A673 (cell line): Measurements from ENCODE around the gene CYBA. TPM values are rescaled to one million over a fixed set of nuclear protein-coding genes. Genes with fewer than 3 reads are reported as not detected.
"Not testable (repeated sequence)": the region's sequence is repeated elsewhere in the genome, so short reads cannot be mapped to it uniquely, and the experiment has no call there.

Experiments used
- BruUV-seq: library from RNA; stranded (reverse); fragments of 400-500 nt; replicated peaks from 2 replicates; lab custom pipeline; 2021; lab: Mats Ljungman, UMichigan
- CTCF ChIA-PET: fragments of 300-600 bp; sonication (Branson Sonifier 250); formaldehyde crosslinking; loops from one replicate; lab custom pipeline; 2022; ENCODE audit warnings: antibody characterized with exemption; lab: Charles Lee
- POLR2A ChIA-PET: fragments of 300-600 bp; sonication (Branson Sonifier 250); formaldehyde crosslinking; loops from one replicate; lab custom pipeline; 2022; ENCODE audit warnings: antibody characterized with exemption; ENCODE audit not compliant: low non-redundant PET; lab: Charles Lee
- DNase-seq: peaks from one replicate; pipeline ENCODE4 v3.0.0-alpha.2; 2015; ENCODE audit warnings: low spot score
- H3K27ac ChIP-seq: fragments of 200-600 bp; sonication (generic); 2 replicates; pipeline ENCODE4 v1.5.1; 2016; ENCODE audit warnings: mixed run types, low read depth, mild to moderate bottlenecking, mixed read lengths, antibody characterized with exemption, low read length; ENCODE audit not compliant: poor library complexity, severe bottlenecking
- H3K27me3 ChIP-seq: fragments of 200-600 bp; sonication (generic); replicated peaks from 2 replicates; pipeline ENCODE4 v1.6.1; 2017; ENCODE audit warnings: mixed run types, low read depth, mild to moderate bottlenecking, mixed read lengths, antibody characterized with exemption, low read length; ENCODE audit not compliant: insufficient read depth, poor library complexity
- H3K36me3 ChIP-seq: fragments of 200-600 bp; sonication (generic); 2 replicates; pipeline ENCODE4 v1.6.1; 2016; ENCODE audit warnings: mixed run types, mild to moderate bottlenecking, mixed read lengths, antibody characterized with exemption, low read length; ENCODE audit not compliant: insufficient read depth, poor library complexity, severe bottlenecking
- H3K4me1 ChIP-seq: fragments of 200-600 bp; sonication (generic); 2 replicates; pipeline ENCODE4 v1.6.1; 2017; ENCODE audit warnings: mixed run types, mild to moderate bottlenecking, mixed read lengths, antibody characterized with exemption, low read length; ENCODE audit not compliant: insufficient read depth, poor library complexity, severe bottlenecking
- H3K4me3 ChIP-seq: fragments of 200-600 bp; sonication (generic); 2 replicates; pipeline ENCODE4 v1.5.1; 2016; ENCODE audit warnings: low read depth, mixed run types, mild to moderate bottlenecking, mixed read lengths, low read length; ENCODE audit not compliant: poor library complexity, severe bottlenecking
- H3K9me3 ChIP-seq: fragments of 200-600 bp; sonication (generic); 2 replicates; pipeline ENCODE4 v1.6.1; 2016; ENCODE audit warnings: mixed run types, low read depth, mild to moderate bottlenecking, mixed read lengths, antibody characterized with exemption, low read length; ENCODE audit not compliant: poor library complexity, severe bottlenecking
- EZH2 ChIP-seq: fragments of 200-600 bp; sonication (generic); IDR thresholded peaks from 2 replicates; pipeline ENCODE4 v1.6.1; 2017; ENCODE audit warnings: borderline replicate concordance, low read depth, mild to moderate bottlenecking, mixed read lengths, antibody characterized with exemption, low read length; ENCODE audit not compliant: poor library complexity, severe bottlenecking
- intact Hi-C: fragments of 100-400 bp; cut with micrococcal nuclease; formaldehyde crosslinking; loops from one replicate; pipeline ENCODE4 v1.10.0; 2022; ENCODE audit not compliant: unreplicated experiment
- total RNA-seq: library from RNA; stranded (reverse); gene quantifications from 2 replicates; pipeline ENCODE4 v1.2.3, GENCODE V29; 2021
- TF ChIP-seq, protein P1 (sequence below): fragments of 300-800, 200-600 bp; sonication (generic); conservative IDR thresholded peaks from 2 replicates; pipeline ENCODE4 v1.5.1; 2017; ENCODE audit warnings: low read depth, mild to moderate bottlenecking, antibody characterized with exemption, low read length, moderate library complexity, mixed read lengths

The CYBA gene
- total RNA-seq, 1 experiment from 2014 or later, result 44.7 TPM

GRCh38 chr16:88610080-88610479 is 40.8 kb downstream of the CYBA start:
- peaks cover 33% of the 10 kb centered on the region for H3K36me3 ChIP-seq
- BruUV-seq, result no TSS peak
- no peak overlapping the region for H3K4me3 ChIP-seq
- H3K9me3 ChIP-seq, result no peaks in the 10 kb centered on the region
- intact Hi-C loops, result no loop called here
- POLR2A ChIA-PET, result no interaction called here
- H3K4me1 ChIP-seq, result no peaks in the 10 kb centered on the region
- CTCF ChIA-PET, result interaction anchor here (0.6 kb wide), 1 partner anchor 248 kb away, joined by 6 read pairs; no protein-coding TSS in a partner anchor
- DNase-seq, result no peak
- no peaks in the 10 kb centered on the region for H3K27me3 ChIP-seq
- TF ChIP-seq, protein P1, sequence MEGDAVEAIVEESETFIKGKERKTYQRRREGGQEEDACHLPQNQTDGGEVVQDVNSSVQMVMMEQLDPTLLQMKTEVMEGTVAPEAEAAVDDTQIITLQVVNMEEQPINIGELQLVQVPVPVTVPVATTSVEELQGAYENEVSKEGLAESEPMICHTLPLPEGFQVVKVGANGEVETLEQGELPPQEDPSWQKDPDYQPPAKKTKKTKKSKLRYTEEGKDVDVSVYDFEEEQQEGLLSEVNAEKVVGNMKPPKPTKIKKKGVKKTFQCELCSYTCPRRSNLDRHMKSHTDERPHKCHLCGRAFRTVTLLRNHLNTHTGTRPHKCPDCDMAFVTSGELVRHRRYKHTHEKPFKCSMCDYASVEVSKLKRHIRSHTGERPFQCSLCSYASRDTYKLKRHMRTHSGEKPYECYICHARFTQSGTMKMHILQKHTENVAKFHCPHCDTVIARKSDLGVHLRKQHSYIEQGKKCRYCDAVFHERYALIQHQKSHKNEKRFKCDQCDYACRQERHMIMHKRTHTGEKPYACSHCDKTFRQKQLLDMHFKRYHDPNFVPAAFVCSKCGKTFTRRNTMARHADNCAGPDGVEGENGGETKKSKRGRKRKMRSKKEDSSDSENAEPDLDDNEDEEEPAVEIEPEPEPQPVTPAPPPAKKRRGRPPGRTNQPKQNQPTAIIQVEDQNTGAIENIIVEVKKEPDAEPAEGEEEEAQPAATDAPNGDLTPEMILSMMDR, result no peak
- no peak for TF ChIP-seq EZH2
- no peak overlapping the region for H3K27ac ChIP-seq

DNA sequence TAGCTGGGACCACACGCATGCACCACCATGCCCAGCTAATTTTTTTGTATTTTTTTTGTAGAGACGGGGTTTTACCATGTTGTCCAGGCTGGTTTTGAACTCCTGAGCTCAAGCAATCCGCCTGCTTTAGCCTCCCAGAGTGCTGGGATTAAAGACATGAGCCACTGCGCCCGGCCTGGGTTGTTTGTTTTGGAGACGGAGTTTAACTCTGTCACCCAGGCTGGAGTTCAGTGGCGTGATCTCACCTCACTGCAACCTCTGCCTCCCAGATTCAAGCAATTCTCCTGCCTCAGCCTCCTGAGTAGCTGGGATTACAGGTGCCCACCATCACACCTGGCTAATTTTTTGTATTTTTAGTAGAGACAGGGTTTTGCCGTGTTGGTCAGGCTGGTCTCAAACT is 41.4 kb downstream of the CYBA start:
- H3K27ac ChIP-seq, CTCF ChIA-PET, H3K4me3 ChIP-seq, intact Hi-C loops, H3K9me3 ChIP-seq, H3K4me1 ChIP-seq, H3K27me3 ChIP-seq, BruUV-seq, DNase-seq, POLR2A ChIA-PET: not testable (repeated sequence)
- peaks cover 33% of the 10 kb centered on the region for H3K36me3 ChIP-seq

DNA sequence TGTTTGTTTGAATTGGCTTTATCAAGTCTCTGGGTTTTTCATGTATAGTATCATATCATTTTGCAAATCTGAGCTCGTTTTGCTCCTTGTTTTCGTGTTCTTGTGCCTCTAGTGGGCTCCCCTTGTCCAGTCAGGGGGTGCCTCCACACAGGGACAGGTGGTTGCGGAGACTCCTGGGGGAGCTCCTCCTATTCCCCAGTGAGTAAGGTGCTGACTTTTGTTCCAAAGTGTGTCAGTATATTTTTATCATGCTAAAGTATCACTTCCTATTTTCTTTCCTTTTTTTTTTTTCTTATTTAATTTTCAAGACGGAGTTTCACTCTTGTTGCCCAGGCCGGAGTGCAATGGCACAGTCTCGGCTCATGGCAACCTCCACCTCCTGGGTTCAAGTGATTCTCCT is 42.8 kb downstream of the CYBA start:
- no peak for DNase-seq
- no peak overlapping the region for H3K27ac ChIP-seq
- BruUV-seq, result no TSS peak
- CTCF ChIA-PET, result no interaction called here
- peaks cover 34% of the 10 kb centered on the region for H3K36me3 ChIP-seq
- H3K4me3 ChIP-seq, result no peak overlapping the region
- POLR2A ChIA-PET, result no interaction called here
- no peak for TF ChIP-seq EZH2
- TF ChIP-seq, protein P1, result no peak
- H3K27me3 ChIP-seq, result no peaks in the 10 kb centered on the region
- intact Hi-C loops, result no loop called here
- H3K4me1 ChIP-seq, result no peaks in the 10 kb centered on the region
- no peaks in the 10 kb centered on the region for H3K9me3 ChIP-seq

GRCh38 chr16:88606148-88606757 is 44.6 kb downstream of the CYBA start:
- no TSS peak for BruUV-seq
- CTCF ChIA-PET, result no interaction called here
- Histone ChIP-seq H3K9me3 (no peaks in the 10 kb centered on the region), H3K4me1 (no peaks in the 10 kb centered on the region), H3K36me3 (peaks cover 41% of the 10 kb centered on the region), H3K27me3 (no peaks in the 10 kb centered on the region), H3K4me3 (no peak overlapping the region), H3K27ac (no peak overlapping the region)
- intact Hi-C loops, result no loop called here
- TF ChIP-seq, protein P1, result no peak
- TF ChIP-seq EZH2, result no peak
- POLR2A ChIA-PET, result no interaction called here
- DNase-seq, result no peak
